SK-N-MC (cell line): ENCODE data around the gene DNER.

Experiments used
- EZH2 ChIP-seq: fragments of 200-600 bp; sonication (generic); IDR thresholded peaks from one replicate; pipeline ENCODE4 v1.6.1; 2017; ENCODE audit warnings: antibody characterized with exemption
- FOXP2 ChIP-seq: optimal IDR thresholded peaks from 2 replicates; pipeline ENCODE3; 2011; ENCODE audit warnings: mild to moderate bottlenecking, moderate library complexity; ENCODE audit not compliant: insufficient read depth; ENCODE audit errors: extremely low read length, control extremely low read depth
- POLR2AphosphoS5 ChIP-seq: IDR thresholded peaks from 2 replicates; pipeline ENCODE4 v1.6.1; 2012; ENCODE audit warnings: mild to moderate bottlenecking, low read depth, low read length, borderline replicate concordance

GRCh38 chr2:229543176-229543873 is 171.0 kb downstream of the DNER start:
- TF ChIP-seq EZH2 = no peak
- TF ChIP-seq POLR2AphosphoS5 = no peak
- no peak for TF ChIP-seq FOXP2
